Measurements from ENCODE around the gene STK17B.

The STK17B gene

DNA sequence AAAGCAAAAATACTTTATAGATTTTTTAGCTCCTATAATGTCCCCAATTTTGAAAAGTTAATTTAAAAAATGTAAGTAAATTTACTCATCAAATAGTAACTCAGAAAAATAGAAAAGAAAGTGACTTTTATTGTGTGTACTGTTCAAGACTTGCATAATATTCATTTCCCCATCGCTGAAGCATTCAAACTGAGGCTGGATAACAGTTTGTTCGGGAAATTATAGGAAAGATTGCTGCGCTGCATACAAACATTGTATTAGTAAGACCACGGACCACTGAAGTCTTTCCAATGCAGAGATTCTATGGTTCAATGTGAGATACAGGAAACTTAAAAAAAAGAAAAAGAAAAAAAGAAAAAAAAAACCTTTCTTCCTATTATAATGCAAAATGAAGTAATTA, 10.4 kb downstream of the STK17B start:
- DNase-seq, result no peak
- Histone ChIP-seq H3K4me3 (ENCODE audit: insufficient read depth in 1 of 2, low read depth in 1 of 2, low read length in 2 of 2) (no peak overlapping the region), H3K27ac (ENCODE audit: low read length, poor library complexity, severe bottlenecking) (peak overlapping the region; percentile 32), H3K9me3 (ENCODE audit: control insufficient read depth, low read length) (no peaks in the 10 kb centered on the region), H3K14ac (ENCODE audit: low read length in 2 of 2) (no peak overlapping the region), H3K79me1 (replicated peaks; ENCODE audit: low read length, poor library complexity, severe bottlenecking) (peaks cover 7% of the 10 kb centered on the region), H3K18ac (ENCODE audit: low read depth in 1 of 2, low read length in 2 of 2) (no peak overlapping the region), H2BK15ac (ENCODE audit: low read depth, poor library complexity, severe bottlenecking) (no peak overlapping the region), H3K23ac (ENCODE audit: low read length in 2 of 2) (no peak overlapping the region), H3K27me3 (ENCODE audit: control insufficient read depth in 1 of 2, insufficient read depth in 1 of 2, low read length in 2 of 2) (no peaks in the 10 kb centered on the region), H2AFZ (ENCODE audit: low read depth, low read length) (no peak overlapping the region), H3K4me1 (ENCODE audit: control insufficient read depth, insufficient read depth, low read depth, low read length) (peaks cover 2% of the 10 kb centered on the region), H4K8ac (ENCODE audit: low read length) (no peak overlapping the region), H3K9ac (ENCODE audit: low read length) (peak overlapping the region; percentile 52), H2BK5ac (ENCODE audit: low read depth, low read length, poor library complexity, severe bottlenecking) (no peak overlapping the region), H2BK12ac (ENCODE audit: low read length in 2 of 2) (no peak overlapping the region), H2BK120ac (ENCODE audit: low read depth, low read length) (no peak overlapping the region), H3K4ac (ENCODE audit: low read depth in 1 of 2, low read length in 2 of 2) (no peak overlapping the region), H3K36me3 (ENCODE audit: control insufficient read depth in 1 of 2, insufficient read depth in 2 of 2, low read depth in 1 of 2, low read length in 2 of 2) (peaks cover 5 to 28% of the 10 kb centered on the region in 2 experiments), H4K91ac (ENCODE audit: low read length) (no peak overlapping the region), H2AK5ac (ENCODE audit: low read length, severe bottlenecking) (no peak overlapping the region), H3K4me2 (ENCODE audit: low read length, poor library complexity, severe bottlenecking) (no peak overlapping the region)
- 91% methylated on average over 4 of the region's 4 CpGs for WGBS

- Histone ChIP-seq H3K27ac (ENCODE audit: low read length, poor library complexity, severe bottlenecking) (no peak overlapping the region), H3K4me1 (ENCODE audit: control insufficient read depth, insufficient read depth, low read depth, low read length) (peaks cover 2% of the 10 kb centered on the region), H2AFZ (ENCODE audit: low read depth, low read length) (no peak overlapping the region), H3K9ac (ENCODE audit: low read length) (peak overlapping the region; percentile 52), H4K91ac (ENCODE audit: low read length) (no peak overlapping the region), H3K9me3 (ENCODE audit: control insufficient read depth, low read length) (no peaks in the 10 kb centered on the region), H2BK15ac (ENCODE audit: low read depth, poor library complexity, severe bottlenecking) (no peak overlapping the region), H3K4me2 (ENCODE audit: low read length, poor library complexity, severe bottlenecking) (no peak overlapping the region), H3K79me1 (replicated peaks; ENCODE audit: low read length, poor library complexity, severe bottlenecking) (peaks cover 8% of the 10 kb centered on the region), H3K4ac (ENCODE audit: low read depth in 1 of 2, low read length in 2 of 2) (no peak overlapping the region), H4K8ac (ENCODE audit: low read length) (no peak overlapping the region), H3K36me3 (ENCODE audit: control insufficient read depth in 1 of 2, insufficient read depth in 2 of 2, low read depth in 1 of 2, low read length in 2 of 2) (peaks cover 5 to 35% of the 10 kb centered on the region in 2 experiments), H3K27me3 (ENCODE audit: control insufficient read depth in 1 of 2, insufficient read depth in 1 of 2, low read length in 2 of 2) (no peaks in the 10 kb centered on the region), H2AK5ac (ENCODE audit: low read length, severe bottlenecking) (no peak overlapping the region), H3K14ac (ENCODE audit: low read length in 2 of 2) (no peak overlapping the region), H2BK5ac (ENCODE audit: low read depth, low read length, poor library complexity, severe bottlenecking) (no peak overlapping the region), H2BK12ac (ENCODE audit: low read length in 2 of 2) (no peak overlapping the region), H3K23ac (ENCODE audit: low read length in 2 of 2) (no peak overlapping the region), H2BK120ac (ENCODE audit: low read depth, low read length) (no peak overlapping the region), H3K4me3 (ENCODE audit: insufficient read depth in 1 of 2, low read depth in 1 of 2, low read length in 2 of 2) (no peak overlapping the region), H3K18ac (ENCODE audit: low read depth in 1 of 2, low read length in 2 of 2) (no peak overlapping the region)
- peak; percentile 88 for DNase-seq
- WGBS, result 0% methylated on average over 1 of the region's 3 CpGs
These were observed 11.3 kb downstream of the STK17B start for GRCh38 chr2:196160101-196160500.

DNA sequence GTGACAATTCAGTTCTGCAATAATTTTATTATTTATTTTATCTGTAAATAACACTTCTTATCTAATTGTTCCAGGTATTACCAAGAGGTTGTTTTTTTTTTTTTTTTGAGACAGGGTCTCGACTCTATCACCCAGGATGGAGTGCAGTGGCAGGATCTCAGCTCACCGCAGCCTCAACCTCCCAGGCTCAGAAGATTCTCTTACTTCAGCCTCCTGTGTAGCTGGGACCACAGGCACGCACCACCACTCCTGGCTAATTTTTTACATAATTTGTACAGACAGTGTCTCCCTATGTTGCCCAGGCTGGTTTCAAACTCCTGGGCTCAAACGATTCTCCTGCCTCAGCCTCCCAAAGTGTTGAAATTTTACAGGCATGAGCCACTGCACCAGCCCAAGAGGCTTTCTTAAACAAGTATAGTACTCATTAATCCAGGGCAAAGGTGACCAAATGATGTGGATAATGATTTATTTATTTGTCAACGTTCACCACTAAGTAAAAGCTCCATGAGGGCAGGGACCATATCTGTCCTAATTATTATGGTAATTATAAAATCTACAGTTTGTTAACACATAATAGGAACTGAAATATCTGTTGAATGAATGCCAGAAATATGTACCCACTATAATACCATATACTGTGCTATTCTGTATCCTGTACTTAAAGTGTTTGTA, 12.0 kb downstream of the STK17B start:
- Histone ChIP-seq H4K91ac (ENCODE audit: low read length) (no peak overlapping the region), H2AK5ac (ENCODE audit: low read length, severe bottlenecking) (peak overlapping the region; percentile 13), H3K23ac (ENCODE audit: low read length in 2 of 2) (no peak overlapping the region), H4K8ac (ENCODE audit: low read length) (peak overlapping the region; percentile 37), H3K4ac (ENCODE audit: low read depth in 1 of 2, low read length in 2 of 2) (peak overlapping the region in 1 of 2 experiments; percentile 37), H3K4me1 (ENCODE audit: control insufficient read depth, insufficient read depth, low read depth, low read length) (peaks cover 2% of the 10 kb centered on the region), H2BK12ac (ENCODE audit: low read length in 2 of 2) (no peak overlapping the region), H3K36me3 (ENCODE audit: control insufficient read depth in 1 of 2, insufficient read depth in 2 of 2, low read depth in 1 of 2, low read length in 2 of 2) (peaks cover 5 to 42% of the 10 kb centered on the region in 2 experiments), H3K4me3 (ENCODE audit: insufficient read depth in 1 of 2, low read depth in 1 of 2, low read length in 2 of 2) (no peak overlapping the region), H3K27ac (ENCODE audit: low read length, poor library complexity, severe bottlenecking) (no peak overlapping the region), H2BK5ac (ENCODE audit: low read depth, low read length, poor library complexity, severe bottlenecking) (no peak overlapping the region), H3K9ac (ENCODE audit: low read length) (no peak overlapping the region), H3K79me1 (replicated peaks; ENCODE audit: low read length, poor library complexity, severe bottlenecking) (peaks cover 10% of the 10 kb centered on the region), H3K14ac (ENCODE audit: low read length in 2 of 2) (peak overlapping the region in 1 of 2 experiments; percentile 65), H3K9me3 (ENCODE audit: control insufficient read depth, low read length) (no peaks in the 10 kb centered on the region), H2BK120ac (ENCODE audit: low read depth, low read length) (no peak overlapping the region), H2BK15ac (ENCODE audit: low read depth, poor library complexity, severe bottlenecking) (no peak overlapping the region), H3K4me2 (ENCODE audit: low read length, poor library complexity, severe bottlenecking) (no peak overlapping the region), H2AFZ (ENCODE audit: low read depth, low read length) (no peak overlapping the region), H3K18ac (ENCODE audit: low read depth in 1 of 2, low read length in 2 of 2) (peak overlapping the region; percentile 19 to 76), H3K27me3 (ENCODE audit: control insufficient read depth in 1 of 2, insufficient read depth in 1 of 2, low read length in 2 of 2) (no peaks in the 10 kb centered on the region)
- whole genome bisulfite sequencing, result 89% methylated on average over 4 of the region's 5 CpGs
- no peak for DNase-seq

DNA sequence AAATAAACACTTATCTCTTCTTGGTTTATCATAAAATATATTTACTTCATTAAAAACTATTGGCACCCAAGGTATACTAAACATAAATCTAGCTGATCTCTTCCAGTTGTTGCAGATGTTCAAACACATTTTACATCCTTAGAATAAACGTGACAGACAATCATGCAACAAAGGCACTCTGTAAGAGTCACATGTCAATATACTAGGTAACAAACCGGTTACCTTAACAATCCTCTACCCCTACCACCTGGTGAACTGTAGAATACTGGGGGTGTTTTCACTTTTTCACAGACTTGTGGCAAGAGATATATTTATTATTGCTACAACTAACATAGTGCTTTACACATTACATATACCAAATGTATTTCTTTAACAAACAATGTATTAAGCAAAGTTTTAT, 15.8 kb downstream of the STK17B start:
- Histone ChIP-seq H3K4me3 (ENCODE audit: insufficient read depth in 1 of 2, low read depth in 1 of 2, low read length in 2 of 2) (no peak overlapping the region), H2AK5ac (ENCODE audit: low read length, severe bottlenecking) (no peak overlapping the region), H2BK5ac (ENCODE audit: low read depth, low read length, poor library complexity, severe bottlenecking) (no peak overlapping the region), H3K4me2 (ENCODE audit: low read length, poor library complexity, severe bottlenecking) (no peak overlapping the region), H4K8ac (ENCODE audit: low read length) (no peak overlapping the region), H3K9me3 (ENCODE audit: control insufficient read depth, low read length) (no peaks in the 10 kb centered on the region), H3K27me3 (ENCODE audit: control insufficient read depth in 1 of 2, insufficient read depth in 1 of 2, low read length in 2 of 2) (no peaks in the 10 kb centered on the region), H3K4ac (ENCODE audit: low read depth in 1 of 2, low read length in 2 of 2) (no peak overlapping the region), H3K79me1 (replicated peaks; ENCODE audit: low read length, poor library complexity, severe bottlenecking) (peaks cover 8% of the 10 kb centered on the region), H2AFZ (ENCODE audit: low read depth, low read length) (no peak overlapping the region), H3K9ac (ENCODE audit: low read length) (no peak overlapping the region), H2BK12ac (ENCODE audit: low read length in 2 of 2) (no peak overlapping the region), H3K27ac (ENCODE audit: low read length, poor library complexity, severe bottlenecking) (no peak overlapping the region), H3K23ac (ENCODE audit: low read length in 2 of 2) (no peak overlapping the region), H2BK15ac (ENCODE audit: low read depth, poor library complexity, severe bottlenecking) (no peak overlapping the region), H3K4me1 (ENCODE audit: control insufficient read depth, insufficient read depth, low read depth, low read length) (peaks cover 2% of the 10 kb centered on the region), H3K14ac (ENCODE audit: low read length in 2 of 2) (no peak overlapping the region), H3K18ac (ENCODE audit: low read depth in 1 of 2, low read length in 2 of 2) (no peak overlapping the region), H4K91ac (ENCODE audit: low read length) (no peak overlapping the region), H3K36me3 (ENCODE audit: control insufficient read depth in 1 of 2, insufficient read depth in 2 of 2, low read depth in 1 of 2, low read length in 2 of 2) (peaks cover 3 to 46% of the 10 kb centered on the region in 2 experiments), H2BK120ac (ENCODE audit: low read depth, low read length) (no peak overlapping the region)
- no peak for DNase-seq
- 71% methylated on average over 1 of the region's 2 CpGs for WGBS

Data from mesenchymal stem cell (in vitro differentiated cells and primary cell).